ENCODE measurements around the gene MUS81. TPM values are rescaled to one million over a fixed set of nuclear protein-coding genes. Genes with fewer than 3 reads are reported as not detected.

The MUS81 gene
- total RNA-seq, 4 donors from 2014 or later = 19.9 to 41.8 (median 30.2) TPM

GRCh38 chr11:65883786-65884715, 23.8 kb downstream of the MUS81 start:
- no peak for TF ChIP-seq CTCF (IDR thresholded peaks at IDR 0.05; ENCODE audit: low read depth)

GRCh38 chr11:65884716-65885092, 24.5 kb downstream of the MUS81 start:
- no peak for TF ChIP-seq CTCF (IDR thresholded peaks at IDR 0.05; ENCODE audit: low read depth)

- TF ChIP-seq CTCF (IDR thresholded peaks at IDR 0.05; ENCODE audit: low read depth) = no peak
Observed at GRCh38 chr11:65885231-65885630, 25.0 kb downstream of the MUS81 start.

GRCh38 chr11:65885808-65886536, 25.7 kb downstream of the MUS81 start:
- no peak for TF ChIP-seq CTCF (IDR thresholded peaks at IDR 0.05; ENCODE audit: low read depth)

- no peak for TF ChIP-seq CTCF (IDR thresholded peaks at IDR 0.05; ENCODE audit: low read depth)
Observed at GRCh38 chr11:65886826-65887722, 26.8 kb downstream of the MUS81 start.

GRCh38 chr11:65887723-65888162, 27.5 kb downstream of the MUS81 start:
- no peak for TF ChIP-seq CTCF (IDR thresholded peaks at IDR 0.05; ENCODE audit: low read depth)
